HFFc6 (cell line): Measurements from ENCODE around the gene NINJ2. TPM values are rescaled to one million over a fixed set of nuclear protein-coding genes. Genes with fewer than 3 reads are reported as not detected.

Experiments
- DNase-seq: peaks from one replicate; pipeline ENCODE4 v3.0.0-alpha.2; 2018
- H3K27ac Mint-ChIP-seq: 2 replicates; pipeline ENCODE4 v1.8.0; 2020; ENCODE audit warnings: mild to moderate bottlenecking, mixed read lengths
- H3K27me3 Mint-ChIP-seq: 2 replicates; pipeline ENCODE4 v1.8.0; 2021; ENCODE audit warnings: mild to moderate bottlenecking, moderate library complexity, mixed read lengths; ENCODE audit not compliant: insufficient read depth
- H3K36me3 Mint-ChIP-seq: 2 replicates; pipeline ENCODE4 v1.8.0; 2021; ENCODE audit warnings: low read depth, mixed read lengths
- H3K4me1 Mint-ChIP-seq: 2 replicates; pipeline ENCODE4 v1.8.0; 2020; ENCODE audit warnings: low read depth, mixed read lengths
- H3K4me3 Mint-ChIP-seq: 2 replicates; pipeline ENCODE4 v1.8.0; 2020; ENCODE audit warnings: mild to moderate bottlenecking, moderate library complexity, mixed read lengths
- H3K9me3 Mint-ChIP-seq: 2 replicates; pipeline ENCODE4 v1.8.0; 2020; ENCODE audit warnings: mild to moderate bottlenecking, mixed read lengths
- total RNA-seq, 6 experiments: library from RNA; stranded (reverse); fragmentation: NEBNext Ultra II Directional; extraction: Animal tissue kit (Norgen Biotek cat#: 25700); gene quantifications; 2 replicates in 1 of 6; 3 replicates in 5 of 6; pipeline ENCODE4 v1.2.3, GENCODE V29; 2021
- TF ChIP-seq, protein P1 (sequence below): fragments of 200-600 bp; sonication (generic); IDR thresholded peaks from 2 replicates; pipeline ENCODE4 v1.5.0; 2021; ENCODE audit warnings: antibody characterized with exemption, mild to moderate bottlenecking

NINJ2 gene
- total RNA-seq, 6 experiments from 2014 or later, result not detected

DNA sequence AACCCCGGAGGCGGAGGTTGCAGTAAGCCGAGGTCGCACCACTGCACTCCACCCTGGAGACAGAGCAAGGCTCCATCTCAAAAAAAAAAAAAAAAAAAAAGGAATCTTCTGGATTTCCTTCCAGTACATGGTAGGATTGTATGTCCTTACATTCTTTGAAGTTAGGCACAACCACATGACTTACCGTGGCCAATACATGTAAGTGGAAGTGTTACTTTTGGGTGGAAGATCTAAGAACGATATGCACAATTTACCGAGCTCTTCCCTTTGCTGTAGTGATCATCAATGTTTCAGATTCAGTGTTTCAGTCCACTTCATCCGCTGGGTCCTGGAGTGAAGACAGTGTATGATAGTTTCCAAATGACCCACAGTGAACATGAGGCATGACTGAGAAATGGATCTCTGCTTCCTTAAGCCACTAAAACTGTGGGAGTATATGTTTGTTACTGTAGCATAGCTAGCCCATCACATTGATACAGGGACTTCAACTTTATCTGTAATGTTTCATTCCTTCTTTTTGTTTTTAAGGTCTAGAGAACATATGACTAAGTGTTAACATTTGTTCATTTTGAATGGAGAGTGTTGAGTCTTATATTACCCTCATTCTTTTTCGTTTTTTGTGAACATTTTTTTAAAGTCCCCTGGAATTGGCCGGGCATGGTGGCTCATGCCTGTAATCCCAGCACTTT lies 18.5 kb upstream of the NINJ2 start:
- no peaks in the 10 kb centered on the region for H3K4me1 Mint-ChIP-seq
- H3K27ac Mint-ChIP-seq, result no peak overlapping the region
- no peak overlapping the region for H3K4me3 Mint-ChIP-seq
- TF ChIP-seq, protein P1, sequence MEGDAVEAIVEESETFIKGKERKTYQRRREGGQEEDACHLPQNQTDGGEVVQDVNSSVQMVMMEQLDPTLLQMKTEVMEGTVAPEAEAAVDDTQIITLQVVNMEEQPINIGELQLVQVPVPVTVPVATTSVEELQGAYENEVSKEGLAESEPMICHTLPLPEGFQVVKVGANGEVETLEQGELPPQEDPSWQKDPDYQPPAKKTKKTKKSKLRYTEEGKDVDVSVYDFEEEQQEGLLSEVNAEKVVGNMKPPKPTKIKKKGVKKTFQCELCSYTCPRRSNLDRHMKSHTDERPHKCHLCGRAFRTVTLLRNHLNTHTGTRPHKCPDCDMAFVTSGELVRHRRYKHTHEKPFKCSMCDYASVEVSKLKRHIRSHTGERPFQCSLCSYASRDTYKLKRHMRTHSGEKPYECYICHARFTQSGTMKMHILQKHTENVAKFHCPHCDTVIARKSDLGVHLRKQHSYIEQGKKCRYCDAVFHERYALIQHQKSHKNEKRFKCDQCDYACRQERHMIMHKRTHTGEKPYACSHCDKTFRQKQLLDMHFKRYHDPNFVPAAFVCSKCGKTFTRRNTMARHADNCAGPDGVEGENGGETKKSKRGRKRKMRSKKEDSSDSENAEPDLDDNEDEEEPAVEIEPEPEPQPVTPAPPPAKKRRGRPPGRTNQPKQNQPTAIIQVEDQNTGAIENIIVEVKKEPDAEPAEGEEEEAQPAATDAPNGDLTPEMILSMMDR, result no peak
- H3K9me3 Mint-ChIP-seq, result no peaks in the 10 kb centered on the region
- H3K36me3 Mint-ChIP-seq, result no peaks in the 10 kb centered on the region
- peaks cover 25% of the 10 kb centered on the region for H3K27me3 Mint-ChIP-seq
- DNase-seq, result no peak

DNA sequence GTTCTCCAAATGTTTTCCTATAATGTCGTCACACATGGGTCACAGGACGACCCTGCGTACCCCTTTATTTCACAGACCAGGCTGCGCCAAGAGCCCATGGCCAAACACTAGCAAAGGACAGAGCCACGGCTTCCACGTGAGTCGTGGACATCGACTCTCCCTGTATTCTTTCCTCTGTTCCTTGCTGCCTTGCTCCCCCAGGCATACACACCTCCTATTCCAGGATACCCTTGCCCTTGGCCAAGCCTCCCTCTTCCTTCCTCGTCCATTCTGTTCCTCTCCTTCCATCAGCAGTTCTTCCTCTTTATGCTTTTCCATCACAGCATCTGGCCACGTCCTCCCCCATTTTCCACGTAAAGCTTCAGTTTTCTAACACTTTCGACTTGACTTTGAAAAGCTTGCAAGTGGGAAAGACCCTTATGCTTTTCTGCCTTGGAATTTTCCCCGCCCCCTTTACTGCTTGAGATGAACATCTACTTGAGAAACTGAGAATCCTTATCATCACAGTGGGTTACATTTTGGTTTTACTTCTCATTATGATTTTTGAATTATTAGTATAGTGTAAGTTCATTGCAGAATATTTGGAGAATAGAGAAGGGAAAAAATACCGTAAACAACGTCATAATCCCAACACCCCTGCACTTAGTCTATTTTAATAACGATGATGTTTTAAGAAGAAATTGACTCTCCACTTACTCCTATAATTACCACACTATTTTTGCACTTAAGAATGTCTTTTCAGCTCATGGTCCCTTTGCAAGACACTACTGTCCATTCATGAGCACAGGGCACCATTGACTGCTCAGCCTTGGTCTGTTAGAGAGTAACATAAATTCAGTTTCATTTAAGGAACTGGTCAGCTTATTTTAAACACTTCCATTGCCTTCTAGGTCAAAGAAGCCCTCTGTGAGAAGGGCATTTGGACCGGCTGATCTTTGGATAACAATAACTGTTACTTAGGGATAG lies 15.8 kb upstream of the NINJ2 start:
- no peaks in the 10 kb centered on the region for H3K36me3 Mint-ChIP-seq
- H3K9me3 Mint-ChIP-seq, result no peaks in the 10 kb centered on the region
- TF ChIP-seq, protein P1, result no peak
- peaks cover 22% of the 10 kb centered on the region for H3K27me3 Mint-ChIP-seq
- no peak for DNase-seq
- H3K27ac Mint-ChIP-seq, result no peak overlapping the region
- no peaks in the 10 kb centered on the region for H3K4me1 Mint-ChIP-seq
- H3K4me3 Mint-ChIP-seq, result no peak overlapping the region

DNA sequence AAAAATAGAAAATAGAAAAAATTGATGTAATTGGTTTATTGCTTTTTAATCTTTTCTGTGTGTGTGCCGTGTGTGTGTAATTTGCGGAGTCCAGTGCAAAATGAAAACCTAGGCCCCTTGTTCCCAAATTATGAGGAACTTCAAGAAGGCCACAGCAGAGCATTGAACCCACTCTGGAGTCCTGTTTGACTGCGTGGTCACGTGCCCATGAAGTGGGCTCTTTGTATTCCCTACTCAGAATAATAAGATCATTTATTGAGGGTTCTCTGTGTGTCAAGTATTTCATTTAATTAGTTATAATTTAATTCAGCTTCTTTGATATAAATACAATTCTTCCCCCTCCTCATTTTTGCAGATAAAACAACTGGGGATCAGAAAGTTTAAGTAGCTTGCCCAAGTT lies 12.3 kb upstream of the NINJ2 start:
- DNase-seq, result no peak
- H3K36me3 Mint-ChIP-seq, result no peaks in the 10 kb centered on the region
- H3K27me3 Mint-ChIP-seq, result peaks cover 20% of the 10 kb centered on the region
- H3K27ac Mint-ChIP-seq, result no peak overlapping the region
- TF ChIP-seq, protein P1, result no peak
- no peak overlapping the region for H3K4me3 Mint-ChIP-seq
- no peaks in the 10 kb centered on the region for H3K9me3 Mint-ChIP-seq
- H3K4me1 Mint-ChIP-seq, result no peaks in the 10 kb centered on the region

DNA sequence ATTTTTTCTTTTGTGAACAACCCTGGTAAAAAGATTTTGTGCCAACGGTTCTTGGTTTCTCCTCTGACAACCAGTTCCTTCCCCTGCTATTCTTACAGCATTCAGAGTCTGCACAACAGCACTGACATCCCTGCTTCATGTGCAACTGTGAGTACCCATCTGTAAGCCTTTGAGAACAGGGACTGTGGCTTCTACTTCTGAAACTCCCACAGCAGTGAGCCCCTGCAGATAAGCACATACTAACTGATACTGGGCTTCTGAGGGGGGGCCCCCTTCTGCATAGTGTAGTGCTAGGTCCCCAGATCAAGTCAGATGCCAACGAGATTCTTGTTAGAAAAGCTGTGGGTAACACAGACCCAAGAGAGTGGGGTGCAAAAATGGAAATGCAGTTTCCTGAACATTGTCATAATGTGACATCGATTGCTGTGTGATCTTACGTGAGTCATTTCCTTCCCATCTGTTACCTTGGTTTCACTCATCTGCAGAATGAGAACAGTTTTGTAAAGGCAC lies 11.1 kb upstream of the NINJ2 start:
- Mint-ChIP-seq H3K9me3 (no peaks in the 10 kb centered on the region), H3K27me3 (peaks cover 15% of the 10 kb centered on the region), H3K36me3 (no peaks in the 10 kb centered on the region), H3K27ac (no peak overlapping the region), H3K4me1 (no peaks in the 10 kb centered on the region), H3K4me3 (no peak overlapping the region)
- DNase-seq, result no peak
- TF ChIP-seq, protein P1, result no peak

DNA sequence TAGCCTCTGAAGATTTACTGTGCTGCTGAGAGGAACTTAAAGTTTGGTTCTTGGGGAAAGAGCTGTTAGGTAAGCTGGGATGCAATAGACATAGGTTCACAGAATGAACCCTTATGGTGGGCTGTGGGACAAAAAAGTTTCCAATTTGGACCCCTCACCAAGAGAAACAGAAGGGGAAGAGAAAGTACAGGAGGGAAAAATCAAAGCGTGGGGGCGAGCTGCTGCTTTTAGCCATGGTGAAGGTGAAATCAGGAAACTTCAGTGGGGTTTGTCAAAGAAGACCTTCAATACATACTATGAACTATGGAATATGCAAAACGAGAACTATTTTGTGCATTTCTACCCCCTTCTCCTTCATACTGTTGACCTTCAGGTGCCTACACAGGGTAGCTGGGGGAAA lies 10.6 kb upstream of the NINJ2 start:
- no peak for DNase-seq
- H3K4me3 Mint-ChIP-seq, result no peak overlapping the region
- H3K27ac Mint-ChIP-seq, result no peak overlapping the region

More for the DNA sequence above, 10.6 kb upstream of the NINJ2 start:
- Mint-ChIP-seq H3K36me3 (no peaks in the 10 kb centered on the region), H3K4me1 (no peaks in the 10 kb centered on the region), H3K9me3 (no peaks in the 10 kb centered on the region), H3K27me3 (peaks cover 15% of the 10 kb centered on the region)
- TF ChIP-seq, protein P1, result no peak
